ENCODE measurements around the gene UNC5C. TPM values are rescaled to one million over a fixed set of nuclear protein-coding genes. Genes with fewer than 3 reads are reported as not detected.

The UNC5C gene
- total RNA-seq, 1 experiment from 2014 or later, result 0.11 TPM

- no peaks in the 10 kb centered on the region for H3K36me3 ChIP-seq (ENCODE audit: insufficient read depth, low read length, poor library complexity, severe bottlenecking)
- no peak for TF ChIP-seq EZH2 (IDR thresholded peaks at IDR 0.05; ENCODE audit: borderline replicate concordance, low read depth, low read length, poor library complexity, severe bottlenecking)
- TF ChIP-seq CTCF (conservative IDR thresholded peaks at IDR 0.05; ENCODE audit: low read depth, low read length), result no peak
- POLR2A ChIA-PET (ENCODE audit: low non-redundant PET), result no interaction called here
- no peak overlapping the region for H3K4me3 ChIP-seq (ENCODE audit: low read depth, low read length, poor library complexity, severe bottlenecking)
- no peaks in the 10 kb centered on the region for H3K9me3 ChIP-seq (ENCODE audit: low read depth, low read length, poor library complexity, severe bottlenecking)
- CTCF ChIA-PET, result no interaction called here
- no peaks in the 10 kb centered on the region for H3K27me3 ChIP-seq (replicated peaks; ENCODE audit: insufficient read depth, low read depth, low read length, poor library complexity)
- no peak for DNase-seq (ENCODE audit: low spot score)
- intact Hi-C loops (cut with micrococcal nuclease; ENCODE audit: unreplicated experiment), result no loop called here
- no peaks in the 10 kb centered on the region for H3K4me1 ChIP-seq (ENCODE audit: insufficient read depth, low read length, poor library complexity, severe bottlenecking)
- BruUV-seq (replicated peaks), result no TSS peak
- no peak overlapping the region for H3K27ac ChIP-seq (ENCODE audit: low read depth, low read length, poor library complexity, severe bottlenecking)
Measured at GRCh38 chr4:95268819-95269565, 279.8 kb downstream of the UNC5C start.

- Histone ChIP-seq H3K4me3 (ENCODE audit: low read depth, low read length, poor library complexity, severe bottlenecking) (no peak overlapping the region), H3K4me1 (ENCODE audit: insufficient read depth, low read length, poor library complexity, severe bottlenecking) (no peaks in the 10 kb centered on the region), H3K27me3 (replicated peaks; ENCODE audit: insufficient read depth, low read depth, low read length, poor library complexity) (no peaks in the 10 kb centered on the region), H3K9me3 (ENCODE audit: low read depth, low read length, poor library complexity, severe bottlenecking) (no peaks in the 10 kb centered on the region), H3K36me3 (ENCODE audit: insufficient read depth, low read length, poor library complexity, severe bottlenecking) (no peaks in the 10 kb centered on the region), H3K27ac (ENCODE audit: low read depth, low read length, poor library complexity, severe bottlenecking) (no peak overlapping the region)
- TF ChIP-seq CTCF (conservative IDR thresholded peaks at IDR 0.05; ENCODE audit: low read depth, low read length), result no peak
- TF ChIP-seq EZH2 (IDR thresholded peaks at IDR 0.05; ENCODE audit: borderline replicate concordance, low read depth, low read length, poor library complexity, severe bottlenecking), result no peak
- no peak for DNase-seq (ENCODE audit: low spot score)
- intact Hi-C loops (cut with micrococcal nuclease; ENCODE audit: unreplicated experiment), result no loop called here
- ChIA-PET CTCF (no interaction called here), POLR2A (ENCODE audit: low non-redundant PET) (no interaction called here)
- no TSS peak for BruUV-seq (replicated peaks)
Measured at GRCh38 chr4:95267081-95267480, 281.7 kb downstream of the UNC5C start.

- CTCF ChIA-PET, result no interaction called here
- Histone ChIP-seq H3K4me3 (ENCODE audit: low read depth, low read length, poor library complexity, severe bottlenecking) (no peak overlapping the region), H3K9me3 (ENCODE audit: low read depth, low read length, poor library complexity, severe bottlenecking) (no peaks in the 10 kb centered on the region), H3K4me1 (ENCODE audit: insufficient read depth, low read length, poor library complexity, severe bottlenecking) (no peaks in the 10 kb centered on the region), H3K27me3 (replicated peaks; ENCODE audit: insufficient read depth, low read depth, low read length, poor library complexity) (no peaks in the 10 kb centered on the region), H3K27ac (ENCODE audit: low read depth, low read length, poor library complexity, severe bottlenecking) (no peak overlapping the region), H3K36me3 (ENCODE audit: insufficient read depth, low read length, poor library complexity, severe bottlenecking) (no peaks in the 10 kb centered on the region)
- intact Hi-C loops (cut with micrococcal nuclease; ENCODE audit: unreplicated experiment), result no loop called here
- POLR2A ChIA-PET (ENCODE audit: low non-redundant PET), result no interaction called here
- no peak for TF ChIP-seq EZH2 (IDR thresholded peaks at IDR 0.05; ENCODE audit: borderline replicate concordance, low read depth, low read length, poor library complexity, severe bottlenecking)
- no peak for TF ChIP-seq CTCF (conservative IDR thresholded peaks at IDR 0.05; ENCODE audit: low read depth, low read length)
- BruUV-seq (replicated peaks), result no TSS peak
- no peak for DNase-seq (ENCODE audit: low spot score)
Measured at GRCh38 chr4:95265814-95266740, 282.7 kb downstream of the UNC5C start.
